ENCODE data around the gene MAST2. TPM values are rescaled to one million over a fixed set of nuclear protein-coding genes. Genes with fewer than 3 reads are reported as not detected.

The MAST2 gene
- total and polyA plus RNA-seq, 3 donors from 2014 or later = 88.4 to 158 (median 113) TPM

DNA sequence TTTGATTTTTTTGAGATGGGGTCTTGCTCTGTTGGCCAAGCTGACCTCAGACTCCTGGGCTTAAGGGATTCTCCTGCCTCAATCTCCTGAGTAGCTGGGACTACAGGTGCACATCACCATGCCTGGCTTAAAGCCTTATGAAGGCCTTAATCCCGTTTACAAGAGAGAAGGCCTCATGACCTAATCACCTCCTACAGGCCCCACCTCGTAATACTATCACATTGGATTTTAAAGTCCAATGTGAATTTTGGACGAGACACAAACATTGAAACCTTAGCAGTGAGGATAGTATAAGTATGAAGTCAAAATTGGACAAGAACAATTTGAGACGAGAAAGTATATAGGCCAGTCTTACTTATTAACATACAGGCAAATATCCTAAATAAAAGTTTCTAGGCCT is 73.9 kb downstream of the MAST2 start:
- intact Hi-C loops (cut with DNase I; ENCODE audit: low total_unique reads) = no loop called here
- TF ChIP-seq, protein P1, sequence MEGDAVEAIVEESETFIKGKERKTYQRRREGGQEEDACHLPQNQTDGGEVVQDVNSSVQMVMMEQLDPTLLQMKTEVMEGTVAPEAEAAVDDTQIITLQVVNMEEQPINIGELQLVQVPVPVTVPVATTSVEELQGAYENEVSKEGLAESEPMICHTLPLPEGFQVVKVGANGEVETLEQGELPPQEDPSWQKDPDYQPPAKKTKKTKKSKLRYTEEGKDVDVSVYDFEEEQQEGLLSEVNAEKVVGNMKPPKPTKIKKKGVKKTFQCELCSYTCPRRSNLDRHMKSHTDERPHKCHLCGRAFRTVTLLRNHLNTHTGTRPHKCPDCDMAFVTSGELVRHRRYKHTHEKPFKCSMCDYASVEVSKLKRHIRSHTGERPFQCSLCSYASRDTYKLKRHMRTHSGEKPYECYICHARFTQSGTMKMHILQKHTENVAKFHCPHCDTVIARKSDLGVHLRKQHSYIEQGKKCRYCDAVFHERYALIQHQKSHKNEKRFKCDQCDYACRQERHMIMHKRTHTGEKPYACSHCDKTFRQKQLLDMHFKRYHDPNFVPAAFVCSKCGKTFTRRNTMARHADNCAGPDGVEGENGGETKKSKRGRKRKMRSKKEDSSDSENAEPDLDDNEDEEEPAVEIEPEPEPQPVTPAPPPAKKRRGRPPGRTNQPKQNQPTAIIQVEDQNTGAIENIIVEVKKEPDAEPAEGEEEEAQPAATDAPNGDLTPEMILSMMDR (IDR thresholded peaks at IDR 0.05) = no peak
- no peak for TF ChIP-seq POLR2A (IDR thresholded peaks at IDR 0.05)
- Histone ChIP-seq H3K4me3 (no peak overlapping the region), H3K9me3 (no peaks in the 10 kb centered on the region), H3K27me3 (no peaks in the 10 kb centered on the region), H3K36me3 (ENCODE audit: low read depth, missing control alignments) (no peaks in the 10 kb centered on the region), H3K27ac (no peak overlapping the region), H3K4me1 (no peaks in the 10 kb centered on the region)
- DNase-seq = no peak
- WGBS, 2 donors = 82 to 86% methylated on average over 4 of the region's 4 CpGs

DNA sequence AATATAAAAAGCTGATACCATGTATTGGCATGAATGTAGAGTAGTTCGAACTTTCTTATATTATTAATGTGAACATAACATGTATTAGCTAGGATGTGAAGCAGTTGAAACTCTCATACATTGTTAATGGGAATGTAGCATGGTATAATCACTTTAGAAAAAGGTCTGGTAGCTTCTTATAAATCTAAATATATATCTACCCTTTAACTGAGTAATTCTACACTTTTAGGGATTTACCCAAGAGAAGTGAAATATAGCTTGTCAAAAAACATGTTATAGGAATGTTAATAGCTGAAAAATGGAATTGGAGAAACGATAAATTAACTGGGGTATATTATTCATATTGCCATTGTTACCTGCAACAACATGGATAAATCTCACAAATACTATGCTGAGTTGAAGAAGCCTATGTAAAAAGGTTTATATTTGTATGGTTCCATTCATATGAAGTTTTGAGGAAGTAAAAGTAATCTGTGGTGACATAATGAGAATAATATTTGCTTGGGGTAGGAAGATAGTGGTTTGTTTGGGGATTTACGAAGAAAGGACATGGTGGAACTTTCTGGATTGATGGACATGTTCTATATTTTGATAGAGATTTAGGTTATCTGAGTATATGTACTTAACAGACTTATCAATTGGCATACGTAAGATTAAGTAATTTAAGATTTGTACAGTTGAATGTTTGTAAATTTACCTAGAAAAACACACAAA is 76.6 kb downstream of the MAST2 start:
- intact Hi-C loops (cut with DNase I; ENCODE audit: low total_unique reads) = no loop called here
- Histone ChIP-seq H3K36me3 (ENCODE audit: low read depth, missing control alignments) (no peaks in the 10 kb centered on the region), H3K4me3 (no peak overlapping the region), H3K9me3 (no peaks in the 10 kb centered on the region), H3K27ac (no peak overlapping the region), H3K4me1 (no peaks in the 10 kb centered on the region), H3K27me3 (no peaks in the 10 kb centered on the region)
- 90% methylated on average over 4 of the region's 4 CpGs for WGBS, 2 donors
- DNase-seq = no peak
- TF ChIP-seq, protein P1 (IDR thresholded peaks at IDR 0.05) = no peak
- no peak for TF ChIP-seq POLR2A (IDR thresholded peaks at IDR 0.05)

DNA sequence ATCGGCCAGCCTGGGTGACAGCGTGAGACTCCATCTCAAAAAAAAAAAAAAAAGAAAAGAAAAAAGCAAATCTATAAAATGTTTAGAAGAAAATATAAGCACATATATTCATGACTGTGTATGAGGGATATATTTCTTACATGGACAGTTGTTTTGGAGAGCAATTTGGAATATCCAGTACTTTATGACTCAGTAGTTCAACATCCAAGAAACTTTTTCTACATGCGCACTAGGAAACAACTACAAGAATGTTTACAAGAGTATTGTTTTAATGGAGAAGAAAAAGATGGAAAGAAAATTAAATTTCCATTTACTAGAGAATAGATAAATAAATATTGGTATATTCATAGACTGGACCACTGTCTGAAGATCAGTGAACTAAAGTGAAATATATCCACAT is 77.5 kb downstream of the MAST2 start:
- no peak overlapping the region for H3K27ac ChIP-seq
- H3K36me3 ChIP-seq (ENCODE audit: low read depth, missing control alignments) = no peaks in the 10 kb centered on the region
- no peak overlapping the region for H3K4me3 ChIP-seq
- DNase-seq = no peak
- no peaks in the 10 kb centered on the region for H3K27me3 ChIP-seq
- TF ChIP-seq POLR2A (IDR thresholded peaks at IDR 0.05) = no peak
- TF ChIP-seq, protein P1 (IDR thresholded peaks at IDR 0.05) = no peak
- intact Hi-C loops (cut with DNase I; ENCODE audit: low total_unique reads) = no loop called here
- WGBS, 2 donors = 90 to 92% methylated on average over 3 of the region's 3 CpGs
- H3K4me1 ChIP-seq = no peaks in the 10 kb centered on the region
- no peaks in the 10 kb centered on the region for H3K9me3 ChIP-seq

DNA sequence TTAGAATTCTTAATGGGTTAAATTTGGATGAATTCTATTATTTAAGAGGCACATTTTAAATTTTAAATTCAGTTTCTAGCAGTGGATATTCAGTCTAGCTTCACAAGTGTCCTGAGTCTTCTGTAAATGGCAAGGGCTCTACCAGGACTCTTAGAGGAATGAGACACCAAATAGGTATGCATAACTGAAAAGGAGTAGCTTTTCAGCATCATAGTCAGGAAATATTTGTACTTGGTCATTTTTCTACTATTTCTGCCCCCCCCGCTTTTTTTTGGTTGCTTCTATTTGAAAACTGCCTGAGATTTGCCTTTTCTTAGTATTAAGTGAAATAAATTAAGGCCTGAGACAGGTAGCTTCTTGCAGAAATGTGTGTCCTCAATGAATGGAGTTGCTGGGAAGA is 80.2 kb downstream of the MAST2 start:
- H3K27me3 ChIP-seq = no peaks in the 10 kb centered on the region
- WGBS, 2 donors = 68 to 86% methylated on average over 1 of the region's 1 CpG
- no peaks in the 10 kb centered on the region for H3K4me1 ChIP-seq
- intact Hi-C loops (cut with DNase I; ENCODE audit: low total_unique reads) = no loop called here
- DNase-seq = no peak
- no peak overlapping the region for H3K4me3 ChIP-seq
- H3K36me3 ChIP-seq (ENCODE audit: low read depth, missing control alignments) = no peaks in the 10 kb centered on the region
- H3K27ac ChIP-seq = no peak overlapping the region
- TF ChIP-seq, protein P1 (IDR thresholded peaks at IDR 0.05) = no peak
- TF ChIP-seq POLR2A (IDR thresholded peaks at IDR 0.05) = no peak
- H3K9me3 ChIP-seq = no peaks in the 10 kb centered on the region

GRCh38 chr1:45884700-45885099 is 81.3 kb downstream of the MAST2 start:
- no peak for DNase-seq
- Histone ChIP-seq H3K36me3 (ENCODE audit: low read depth, missing control alignments) (no peaks in the 10 kb centered on the region), H3K27ac (no peak overlapping the region), H3K4me3 (no peak overlapping the region), H3K4me1 (no peaks in the 10 kb centered on the region), H3K27me3 (no peaks in the 10 kb centered on the region), H3K9me3 (no peaks in the 10 kb centered on the region)
- TF ChIP-seq, protein P1 (IDR thresholded peaks at IDR 0.05) = no peak
- no peak for TF ChIP-seq POLR2A (IDR thresholded peaks at IDR 0.05)
- intact Hi-C loops (cut with DNase I; ENCODE audit: low total_unique reads) = no loop called here
- 79 to 89% methylated on average over 1 of the region's 1 CpG for WGBS, 2 donors

Data from testis (tissue), 3 donors.